Inferior parietal cortex (tissue), 1 donor: ENCODE data around the gene MARCOL.
"Not testable (repeated sequence)": the region's sequence is repeated elsewhere in the genome, so short reads cannot be mapped to it uniquely, and the experiment has no call there.

Experiments
- DNase-seq: peaks from one replicate; pipeline ENCODE4 v3.0.0-alpha.2; 2016; ENCODE audit errors: extremely low spot score

MARCOL gene

GRCh38 chr5:148267962-148268361, 29.6 kb downstream of the MARCOL start:
- no peak for DNase-seq

GRCh38 chr5:148268566-148268965, 30.2 kb downstream of the MARCOL start, which contains the start of gene SPINK13:
Gene SPINK13 (plus strand): TSS chr5:148268794. CDS start chr5:148270073, 1,279 bp downstream.
- no peak for DNase-seq

- not testable (repeated sequence) for DNase-seq
Measured at GRCh38 chr5:148275129-148275528, 36.8 kb downstream of the MARCOL start.

- not testable (repeated sequence) for DNase-seq
Measured at GRCh38 chr5:148280893-148281292, 42.6 kb downstream of the MARCOL start.

- DNase-seq, result not testable (repeated sequence)
Measured at GRCh38 chr5:148281336-148281735, 43.0 kb downstream of the MARCOL start.

GRCh38 chr5:148290271-148291195, 52.2 kb downstream of the MARCOL start:
- DNase-seq, result no peak
